PC-3 (cell line): ENCODE results near the gene CMA1.

Experiments used
- EZH2 ChIP-seq: fragments of 300-600 bp; sonication (generic); IDR thresholded peaks from one replicate; pipeline ENCODE4 v1.6.1; 2017; ENCODE audit warnings: antibody characterized with exemption, mild to moderate bottlenecking, low read length; ENCODE audit not compliant: unreplicated experiment
- TF ChIP-seq, protein P1 (sequence below): fragments of 300-600 bp; sonication (generic); conservative IDR thresholded peaks from 2 replicates; pipeline ENCODE4 v1.5.1; 2017; ENCODE audit warnings: antibody characterized with exemption, low read depth, mild to moderate bottlenecking, low read length

DNA sequence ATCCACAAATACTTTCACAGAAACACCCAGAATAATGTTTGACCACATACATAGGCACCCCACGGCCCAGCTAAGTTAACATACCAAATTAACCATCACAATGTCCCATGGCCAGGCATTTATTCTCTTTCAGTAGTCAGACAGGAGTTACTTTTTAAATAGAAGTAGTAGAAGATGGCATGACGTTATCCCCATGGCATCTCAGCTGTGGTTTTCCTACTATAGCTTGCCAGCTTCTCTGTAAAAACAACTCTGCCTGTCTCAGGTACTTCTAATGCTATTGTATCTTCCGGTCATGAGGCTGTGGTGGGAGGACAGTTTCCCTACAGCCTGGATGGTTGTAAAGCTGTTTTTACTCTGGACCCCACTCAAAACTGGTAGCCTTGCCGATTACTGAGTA is 48.7 kb upstream of the CMA1 start:
- TF ChIP-seq, protein P1, sequence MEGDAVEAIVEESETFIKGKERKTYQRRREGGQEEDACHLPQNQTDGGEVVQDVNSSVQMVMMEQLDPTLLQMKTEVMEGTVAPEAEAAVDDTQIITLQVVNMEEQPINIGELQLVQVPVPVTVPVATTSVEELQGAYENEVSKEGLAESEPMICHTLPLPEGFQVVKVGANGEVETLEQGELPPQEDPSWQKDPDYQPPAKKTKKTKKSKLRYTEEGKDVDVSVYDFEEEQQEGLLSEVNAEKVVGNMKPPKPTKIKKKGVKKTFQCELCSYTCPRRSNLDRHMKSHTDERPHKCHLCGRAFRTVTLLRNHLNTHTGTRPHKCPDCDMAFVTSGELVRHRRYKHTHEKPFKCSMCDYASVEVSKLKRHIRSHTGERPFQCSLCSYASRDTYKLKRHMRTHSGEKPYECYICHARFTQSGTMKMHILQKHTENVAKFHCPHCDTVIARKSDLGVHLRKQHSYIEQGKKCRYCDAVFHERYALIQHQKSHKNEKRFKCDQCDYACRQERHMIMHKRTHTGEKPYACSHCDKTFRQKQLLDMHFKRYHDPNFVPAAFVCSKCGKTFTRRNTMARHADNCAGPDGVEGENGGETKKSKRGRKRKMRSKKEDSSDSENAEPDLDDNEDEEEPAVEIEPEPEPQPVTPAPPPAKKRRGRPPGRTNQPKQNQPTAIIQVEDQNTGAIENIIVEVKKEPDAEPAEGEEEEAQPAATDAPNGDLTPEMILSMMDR = no peak
- no peak for TF ChIP-seq EZH2
